GM23338 (cell line): Measurements from ENCODE around the gene SCYGR6. TPM values are rescaled to one million over a fixed set of nuclear protein-coding genes. Genes with fewer than 3 reads are reported as not detected.

Source experiments
- ATAC-seq: fragments of 200-7000 bp; cut with Tn5 transposase; 3 replicates; pipeline ENCODE4 v1.9.1; 2020
- DNase-seq: peaks from one replicate; pipeline ENCODE4 v3.0.0-alpha.2; 2015; ENCODE audit warnings: low spot score
- H2AFZ ChIP-seq: fragments of 200-600 bp; sonication (generic); 2 replicates; pipeline ENCODE4 v1.8.0; 2016; ENCODE audit warnings: antibody characterized with exemption, mild to moderate bottlenecking, moderate library complexity
- H3F3A ChIP-seq: fragments of 200-600 bp; sonication (generic); replicated peaks from 2 replicates; pipeline ENCODE4 v1.8.0; 2017; ENCODE audit warnings: antibody characterized with exemption, mixed run types, low read depth
- H3K27ac ChIP-seq: fragments of 200-600 bp; sonication (generic); 2 replicates; pipeline ENCODE4 v1.6.1; 2016; ENCODE audit warnings: low read depth
- H3K27me3 ChIP-seq: fragments of 200-600 bp; sonication (generic); 2 replicates; pipeline ENCODE4 v1.8.0; 2016; ENCODE audit warnings: mild to moderate bottlenecking, mixed run types, moderate library complexity; ENCODE audit not compliant: insufficient read depth
- H3K36me3 ChIP-seq: fragments of 200-600 bp; sonication (generic); 2 replicates; pipeline ENCODE4 v1.8.0; 2016; ENCODE audit warnings: mild to moderate bottlenecking; ENCODE audit not compliant: insufficient read depth
- H3K4me1 ChIP-seq: fragments of 200-600 bp; sonication (generic); 2 replicates; pipeline ENCODE4 v1.8.0; 2016; ENCODE audit warnings: mild to moderate bottlenecking, moderate library complexity; ENCODE audit not compliant: insufficient read depth
- H3K4me2 ChIP-seq: fragments of 200-600 bp; sonication (generic); 2 replicates; pipeline ENCODE4 v1.7.1; 2017; ENCODE audit warnings: mixed run types
- H3K4me3 ChIP-seq: fragments of 200-600 bp; sonication (generic); 2 replicates; pipeline ENCODE4 v1.6.1; 2016; ENCODE audit warnings: mixed run types
- H3K79me2 ChIP-seq: fragments of 200-600 bp; sonication (generic); replicated peaks from 2 replicates; pipeline ENCODE4 v1.8.0; 2017; ENCODE audit warnings: mild to moderate bottlenecking; ENCODE audit not compliant: insufficient read depth
- H3K9me2 ChIP-seq: fragments of 200-600 bp; sonication (generic); 2 replicates; pipeline ENCODE4 v1.8.0; 2017; ENCODE audit not compliant: insufficient read depth
- H4K20me1 ChIP-seq: fragments of 200-600 bp; sonication (generic); replicated peaks from 2 replicates; pipeline ENCODE4 v1.8.0; 2017; ENCODE audit warnings: mild to moderate bottlenecking; ENCODE audit not compliant: insufficient read depth
- H3K27ac Mint-ChIP-seq: 2 replicates; pipeline ENCODE4 v1.8.0; 2020; ENCODE audit warnings: inconsistent platforms, mild to moderate bottlenecking, moderate library complexity, mixed read lengths
- H3K27me3 Mint-ChIP-seq: 3 replicates; pipeline ENCODE4 v1.8.0; 2022; ENCODE audit warnings: low read depth, mild to moderate bottlenecking, moderate library complexity, mixed read lengths, inconsistent platforms; ENCODE audit not compliant: insufficient read depth, poor library complexity
- H3K36me3 Mint-ChIP-seq: 3 replicates; pipeline ENCODE4 v1.8.0; 2021; ENCODE audit warnings: low read depth, mild to moderate bottlenecking, inconsistent platforms, moderate library complexity, mixed read lengths
- H3K4me1 Mint-ChIP-seq: 3 replicates; pipeline ENCODE4 v1.8.0; 2020; ENCODE audit warnings: mild to moderate bottlenecking, inconsistent platforms, mixed read lengths
- H3K4me3 Mint-ChIP-seq: 3 replicates; pipeline ENCODE4 v1.8.0; 2021; ENCODE audit warnings: moderate library complexity, mild to moderate bottlenecking, inconsistent platforms, mixed read lengths
- H3K9me3 Mint-ChIP-seq: 3 replicates; pipeline ENCODE4 v1.8.0; 2020; ENCODE audit warnings: moderate library complexity, mild to moderate bottlenecking, inconsistent platforms, mixed read lengths
- CREB1 ChIP-seq: fragments of 250-450 bp; sonication (Bioruptor Pico); IDR thresholded peaks from 2 replicates; pipeline ENCODE4 v1.5.0; 2020; ENCODE audit warnings: low read depth, mild to moderate bottlenecking, moderate library complexity
- CTCF ChIP-seq, 2 experiments: fragments of 200-600 bp in 1 of 2; sonication (generic) in 1 of 2; conservative IDR thresholded peaks; 2 replicates each; pipeline versions ENCODE4 v1.5.1 to v1.6.1; 2016 to 2017; ENCODE audit warnings: antibody characterized with exemption in 2 of 2, low read depth in 2 of 2, mild to moderate bottlenecking in 2 of 2, moderate library complexity in 1 of 2
- ETS1 ChIP-seq: IDR thresholded peaks from 2 replicates; pipeline ENCODE4 v1.6.1; 2016; ENCODE audit warnings: antibody characterized with exemption
- EZH2 ChIP-seq: fragments of 200-600 bp; sonication (generic); IDR thresholded peaks from one replicate; pipeline ENCODE4 v1.8.0; 2017; ENCODE audit warnings: antibody characterized with exemption, mild to moderate bottlenecking, low read depth; ENCODE audit not compliant: unreplicated experiment
- EZH2phosphoT487 ChIP-seq: fragments of 200-600 bp; sonication (generic); IDR thresholded peaks from one replicate; pipeline ENCODE4 v1.8.1; 2018; ENCODE audit warnings: antibody characterized with exemption; ENCODE audit not compliant: unreplicated experiment
- JUNB ChIP-seq: IDR thresholded peaks from one replicate; pipeline ENCODE4 v1.6.1; 2016; ENCODE audit warnings: antibody characterized with exemption; ENCODE audit not compliant: unreplicated experiment
- NANOG ChIP-seq: IDR thresholded peaks from 2 replicates; pipeline ENCODE4 v1.6.1; 2016; ENCODE audit warnings: antibody characterized with exemption, borderline replicate concordance
- POLR2AphosphoS5 ChIP-seq: IDR thresholded peaks from 2 replicates; pipeline ENCODE4 v1.6.1; 2016; ENCODE audit warnings: antibody characterized with exemption, low read depth
- REST ChIP-seq: IDR thresholded peaks from one replicate; pipeline ENCODE4 v1.6.1; 2018; ENCODE audit warnings: antibody characterized with exemption; ENCODE audit not compliant: unreplicated experiment
- STAT1 ChIP-seq: IDR thresholded peaks from one replicate; pipeline ENCODE4 v1.6.1; 2016; ENCODE audit warnings: antibody characterized with exemption; ENCODE audit not compliant: unreplicated experiment
- ZNF114 ChIP-seq: fragments of 250-450 bp; sonication (Bioruptor Pico); IDR thresholded peaks from 2 replicates; pipeline ENCODE4 v1.5.0; 2020; ENCODE audit warnings: mild to moderate bottlenecking, moderate library complexity
- ZNF331 ChIP-seq: fragments of 250-450 bp; sonication (Bioruptor Pico); IDR thresholded peaks from 2 replicates; pipeline ENCODE4 v1.5.0; 2020; ENCODE audit warnings: low read depth, mild to moderate bottlenecking, moderate library complexity
- ZNF462 ChIP-seq: fragments of 250-450 bp; sonication (Bioruptor Pico); IDR thresholded peaks from 2 replicates; pipeline ENCODE4 v1.5.0; 2020; ENCODE audit warnings: mild to moderate bottlenecking, moderate library complexity
- polyA plus RNA-seq: library from polyadenylated mRNA; unstranded; fragments of >200 nt; fragmentation: Nextera tagmentation; extraction: Ambion mirVana; gene quantifications from 2 replicates; pipeline ENCODE4 v1.2.1, GENCODE V29; 2016
- total RNA-seq: library from RNA; depleted of rRNA; stranded (reverse); fragments of >200 nt; shearing (Covaris generic); gene quantifications from 2 replicates; pipeline ENCODE4 v1.2.3, GENCODE V29; 2014

Gene SCYGR6
- total and polyA plus RNA-seq, 2 experiments from 2014 or later = not detected

- no peaks in the 10 kb centered on the region; the same call in 1 of the 3 replicates for H3K9me3 Mint-ChIP-seq
- Histone ChIP-seq H3K4me1 (no peaks in the 10 kb centered on the region), H2AFZ (no peak overlapping the region), H3K4me3 (no peak overlapping the region), H3K79me2 (no peaks in the 10 kb centered on the region), H3K36me3 (no peaks in the 10 kb centered on the region), H3K9me2 (peaks cover 3% of the 10 kb centered on the region; the same call in 1 of the 2 replicates), H3K27ac (no peak overlapping the region), H3F3A (no peaks in the 10 kb centered on the region), H4K20me1 (no peaks in the 10 kb centered on the region), H3K4me2 (no peak overlapping the region), H3K27me3 (no peaks in the 10 kb centered on the region)
- no peak for ATAC-seq
- H3K36me3 Mint-ChIP-seq = peaks cover 12% of the 10 kb centered on the region; the same call in 2 of the 3 replicates
- H3K4me3 Mint-ChIP-seq = no peak overlapping the region
- TF ChIP-seq JUNB (no peak), REST (no peak), STAT1 (no peak), POLR2AphosphoS5 (no peak), CREB1 (no peak), ZNF462 (CRISPR knock-in tag) (no peak), EZH2phosphoT487 (no peak), EZH2 (no peak), ZNF114 (CRISPR knock-in tag) (no peak), NANOG (no peak), ZNF331 (CRISPR knock-in tag) (no peak), ETS1 (no peak), CTCF (conservative IDR thresholded peaks at IDR 0.05; ENCODE audit: low read depth in 2 of 2) (no peak)
- H3K4me1 Mint-ChIP-seq = no peaks in the 10 kb centered on the region
- H3K27me3 Mint-ChIP-seq = no peaks in the 10 kb centered on the region
- no peak overlapping the region for H3K27ac Mint-ChIP-seq
- no peak for DNase-seq
Measured at GRCh38 chr2:227696990-227697679, 27.4 kb downstream of the SCYGR6 start.
